SK-N-SH treated with all-trans-retinoic acid at 6 μM for 48 hours (cell line): Measurements from ENCODE around the gene STK39.

ENCODE experiments used
- OSR1 ChIP-seq: fragments of 250-450 bp; sonication (Bioruptor Pico); IDR thresholded peaks from 2 replicates; pipeline ENCODE4 v1.8.0; 2022; ENCODE audit warnings: moderate library complexity, mild to moderate bottlenecking, inconsistent platforms
- PPARA ChIP-seq: fragments of 250-450 bp; sonication (Bioruptor Pico); IDR thresholded peaks from 2 replicates; pipeline ENCODE4 v1.5.0; 2020; ENCODE audit warnings: mild to moderate bottlenecking, borderline replicate concordance
- RARB ChIP-seq: fragments of 250-450 bp; sonication (Bioruptor Pico); IDR thresholded peaks from 2 replicates; pipeline ENCODE4 v1.8.0; 2021; ENCODE audit warnings: mild to moderate bottlenecking, moderate library complexity
- SNAI2 ChIP-seq: fragments of 250-450 bp; sonication (Bioruptor Pico); IDR thresholded peaks from 2 replicates; pipeline ENCODE4 v1.5.0; 2020; ENCODE audit warnings: mild to moderate bottlenecking, moderate library complexity
- TCF4 ChIP-seq: fragments of 250-450 bp; sonication (Bioruptor Pico); IDR thresholded peaks from 2 replicates; pipeline ENCODE4 v1.8.0; 2021; ENCODE audit warnings: mild to moderate bottlenecking, moderate library complexity, borderline replicate concordance
- TF ChIP-seq, protein P1 (sequence below): fragments of 250-450 bp; sonication (Bioruptor Pico); IDR thresholded peaks from 2 replicates; pipeline ENCODE4 v1.8.0; 2020; ENCODE audit warnings: mild to moderate bottlenecking, moderate library complexity, borderline replicate concordance

DNA sequence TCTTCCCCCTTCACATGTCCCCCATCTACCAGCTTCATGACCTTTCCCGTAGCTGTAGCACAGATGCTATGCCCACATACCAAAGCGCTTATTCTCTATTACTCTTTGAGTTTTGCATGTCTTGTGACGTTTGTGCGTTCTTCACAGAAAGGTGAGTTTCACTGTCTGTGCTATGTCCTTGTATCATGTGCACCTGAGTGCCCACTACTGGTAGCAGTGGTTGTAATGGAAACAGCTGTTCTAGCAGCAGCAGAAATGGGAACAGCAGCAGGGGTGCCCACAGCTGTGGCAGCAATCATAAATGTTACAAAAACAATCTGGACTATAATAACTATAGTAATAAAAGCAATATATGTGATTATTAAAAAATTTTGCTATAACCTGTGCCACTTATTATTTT is 127.1 kb downstream of the STK39 start:
- no peak for TF ChIP-seq TCF4 (CRISPR knock-in tag)
- TF ChIP-seq, protein P1, sequence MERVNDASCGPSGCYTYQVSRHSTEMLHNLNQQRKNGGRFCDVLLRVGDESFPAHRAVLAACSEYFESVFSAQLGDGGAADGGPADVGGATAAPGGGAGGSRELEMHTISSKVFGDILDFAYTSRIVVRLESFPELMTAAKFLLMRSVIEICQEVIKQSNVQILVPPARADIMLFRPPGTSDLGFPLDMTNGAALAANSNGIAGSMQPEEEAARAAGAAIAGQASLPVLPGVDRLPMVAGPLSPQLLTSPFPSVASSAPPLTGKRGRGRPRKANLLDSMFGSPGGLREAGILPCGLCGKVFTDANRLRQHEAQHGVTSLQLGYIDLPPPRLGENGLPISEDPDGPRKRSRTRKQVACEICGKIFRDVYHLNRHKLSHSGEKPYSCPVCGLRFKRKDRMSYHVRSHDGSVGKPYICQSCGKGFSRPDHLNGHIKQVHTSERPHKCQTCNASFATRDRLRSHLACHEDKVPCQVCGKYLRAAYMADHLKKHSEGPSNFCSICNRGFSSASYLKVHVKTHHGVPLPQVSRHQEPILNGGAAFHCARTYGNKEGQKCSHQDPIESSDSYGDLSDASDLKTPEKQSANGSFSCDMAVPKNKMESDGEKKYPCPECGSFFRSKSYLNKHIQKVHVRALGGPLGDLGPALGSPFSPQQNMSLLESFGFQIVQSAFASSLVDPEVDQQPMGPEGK (CRISPR knock-in tag): no peak
- TF ChIP-seq OSR1 (CRISPR knock-in tag): no peak
- no peak for TF ChIP-seq RARB (CRISPR knock-in tag)
- no peak for TF ChIP-seq PPARA
- no peak for TF ChIP-seq SNAI2 (CRISPR knock-in tag)
